ENCODE data around the gene GIPC3. TPM values are rescaled to one million over a fixed set of nuclear protein-coding genes. Genes with fewer than 3 reads are reported as not detected.

GIPC3 gene
- total and polyA plus RNA-seq, 12 donors = 0.33 to 5.9 (median 3.2) TPM

GRCh38 chr19:3591876-3592613, 6.8 kb downstream of the GIPC3 start:
- Histone ChIP-seq H3K9me3 (replicated peaks in 1 of 3) (no peaks in the 10 kb centered on the region), H3K36me3 (replicated peaks in 1 of 2) (peaks cover 0 to 3% of the 10 kb centered on the region in 2 donors), H3K4me1 (replicated peaks in 1 of 2) (no peaks in the 10 kb centered on the region), H3K27ac (peak overlapping the region in 1 of 5 donors; percentile 27), H3K27me3 (no peaks in the 10 kb centered on the region), H3K4me3 (no peak overlapping the region)
- TF ChIP-seq CTCF (IDR thresholded peaks at IDR 0.05) = no peak
- no peak for TF ChIP-seq POLR2A (IDR thresholded peaks at IDR 0.05)
- intact Hi-C loops (cut with DNase I) = no loop called here
- 17 to 82% (median 74%) methylated on average over 2 to 9 of the region's 9 CpGs for WGBS, 4 donors
- peak in 4 of 7 donors; percentile 26 to 68 (median 56) for DNase-seq

- H3K27me3 ChIP-seq = no peaks in the 10 kb centered on the region
- 29 to 59% (median 36%) methylated on average over 8 to 11 of the region's 11 CpGs for WGBS, 4 donors
- H3K4me3 ChIP-seq = no peak overlapping the region
- H3K4me1 ChIP-seq (replicated peaks in 1 of 2) = no peaks in the 10 kb centered on the region
- H3K9me3 ChIP-seq (replicated peaks in 1 of 3) = no peaks in the 10 kb centered on the region
- H3K27ac ChIP-seq = no peak overlapping the region
- H3K36me3 ChIP-seq (replicated peaks in 1 of 2) = peaks cover 0 to 3% of the 10 kb centered on the region in 2 donors
- TF ChIP-seq POLR2A (IDR thresholded peaks at IDR 0.05) (no peak), CTCF (IDR thresholded peaks at IDR 0.05) (no peak)
- peak in 1 of 7 donors; percentile 20 for DNase-seq
- intact Hi-C loops (cut with DNase I) = no loop called here
Observed at GRCh38 chr19:3593156-3593555, 7.9 kb downstream of the GIPC3 start.

- intact Hi-C loops (cut with DNase I) = no loop called here
- 81 to 88% (median 82%) methylated on average over 7 to 34 of the region's 34 CpGs for WGBS, 4 donors
Observed at GRCh38 chr19:3595521-3596061, 10.3 kb downstream of the GIPC3 start.

More at GRCh38 chr19:3595521-3596061, 10.3 kb downstream of the GIPC3 start:
- Histone ChIP-seq H3K36me3 (replicated peaks in 1 of 2) (peaks cover 0 to 3% of the 10 kb centered on the region in 2 donors), H3K4me1 (replicated peaks in 1 of 2) (no peaks in the 10 kb centered on the region), H3K27ac (no peak overlapping the region), H3K9me3 (replicated peaks in 1 of 3) (no peaks in the 10 kb centered on the region), H3K27me3 (no peaks in the 10 kb centered on the region), H3K4me3 (no peak overlapping the region)
- peak in 1 of 7 donors; percentile 18 for DNase-seq
- TF ChIP-seq CTCF (IDR thresholded peaks at IDR 0.05) (no peak), POLR2A (IDR thresholded peaks at IDR 0.05) (no peak)

Data from adrenal gland (tissue), 12 donors.